Erythroblast (primary cell): ENCODE data around the gene SLC26A1.

Experiments used
- GATA1 ChIP-seq: IDR thresholded peaks from 2 replicates; pipeline ENCODE4 v1.6.1; 2011; ENCODE audit warnings: low read depth, mild to moderate bottlenecking, control low read depth, low read length, moderate library complexity
- POLR2A ChIP-seq: IDR thresholded peaks from 2 replicates; pipeline ENCODE4 v1.6.1; 2011; ENCODE audit warnings: mild to moderate bottlenecking, low read length

DNA sequence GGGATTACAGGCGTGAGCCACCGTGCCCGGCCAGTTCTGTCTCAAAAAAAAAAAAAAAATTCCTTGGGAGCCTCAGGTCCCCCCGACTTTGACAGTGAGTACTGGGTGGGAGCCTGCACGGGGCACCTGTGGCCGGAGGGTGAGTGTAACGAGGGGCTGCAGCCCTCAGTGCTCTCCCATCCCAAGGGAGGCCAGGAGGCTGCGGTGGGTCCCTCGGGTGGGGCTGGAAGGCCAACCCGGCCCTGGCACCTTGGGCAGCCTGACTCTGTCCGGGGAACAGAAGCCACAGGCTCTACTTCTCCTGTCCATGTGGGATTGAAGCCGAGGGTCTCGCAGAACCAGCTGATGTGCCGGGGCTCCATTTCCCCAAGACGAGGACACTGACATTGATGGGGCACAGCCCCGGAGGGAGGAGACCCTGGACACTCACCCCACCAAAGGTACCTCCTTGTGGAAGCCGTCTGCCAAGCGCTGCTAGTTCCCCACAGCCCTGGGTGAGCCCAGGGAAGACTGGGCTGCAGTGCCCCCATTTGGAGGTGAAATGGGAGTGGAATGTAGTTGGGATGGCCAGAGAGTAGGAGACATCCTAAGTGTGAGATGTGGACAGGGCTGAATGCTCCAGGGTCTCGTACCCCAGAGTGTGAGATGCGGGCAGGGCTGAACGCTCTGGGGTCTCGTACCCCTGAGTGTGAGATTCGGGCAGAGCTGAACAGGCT, 2.3 kb upstream of the SLC26A1 start:
- TF ChIP-seq POLR2A, result no peak
- TF ChIP-seq GATA1, result no peak
